ENCODE data around the gene GPC3.

GPC3 gene

DNA sequence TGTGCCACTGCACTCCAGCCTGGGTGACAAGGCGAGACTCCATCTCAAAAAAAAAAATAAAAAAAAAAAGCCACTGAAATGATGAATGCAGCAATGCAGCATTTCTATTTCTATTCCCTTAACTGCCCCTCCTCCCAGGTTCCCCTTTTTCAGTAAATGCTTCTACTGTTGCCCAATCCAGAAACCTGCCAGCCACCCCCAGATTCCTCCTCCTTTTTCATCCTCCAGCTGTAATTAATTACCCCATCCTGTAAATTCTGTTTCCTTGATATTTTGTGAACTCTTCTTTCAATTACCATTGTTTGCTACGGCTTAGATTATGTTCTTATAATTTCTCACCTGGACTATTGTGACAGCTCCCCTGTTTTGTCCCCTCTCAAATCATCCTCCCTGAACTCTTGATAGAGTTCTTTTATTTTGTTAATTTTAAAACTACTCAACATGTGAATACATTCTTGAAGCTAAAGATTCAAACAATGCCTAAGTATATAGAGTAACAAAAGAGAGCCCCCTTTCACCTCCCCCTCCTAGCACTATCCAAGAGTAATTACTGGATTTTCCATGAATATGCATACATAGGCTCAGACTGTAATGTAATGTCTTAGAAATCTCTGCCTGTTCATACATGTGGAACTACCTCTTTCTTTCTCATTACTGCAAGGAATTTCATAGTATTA lies 429.5 kb downstream of the GPC3 start:
- DNase-seq (ENCODE audit: low read depth, low spot score) = no peak
- no peaks in the 10 kb centered on the region for H3K27me3 ChIP-seq (ENCODE audit: insufficient read depth, insufficient read length)
- H3K4me1 ChIP-seq (ENCODE audit: insufficient read depth, insufficient read length) = no peaks in the 10 kb centered on the region
- H3K9me3 ChIP-seq (ENCODE audit: insufficient read depth, low read length) = peaks cover 7% of the 10 kb centered on the region; the same call in 1 of the 2 replicates
- no peak for TF ChIP-seq SUZ12 (IDR thresholded peaks at IDR 0.05; ENCODE audit: extremely low read depth, insufficient read depth, insufficient read length)
- TF ChIP-seq ZNF274 (IDR thresholded peaks at IDR 0.05; ENCODE audit: low read depth, low read length) = no peak
- TF ChIP-seq YY1 (IDR thresholded peaks at IDR 0.05; ENCODE audit: insufficient read depth, insufficient read length) = no peak
- H3K9ac ChIP-seq (ENCODE audit: insufficient read length, low read depth) = no peak overlapping the region
- no peaks in the 10 kb centered on the region for H3K36me3 ChIP-seq (ENCODE audit: insufficient read depth, insufficient read length, low read length)
- no peak overlapping the region for H3K4me3 ChIP-seq (ENCODE audit: insufficient read length, low read depth)

DNA sequence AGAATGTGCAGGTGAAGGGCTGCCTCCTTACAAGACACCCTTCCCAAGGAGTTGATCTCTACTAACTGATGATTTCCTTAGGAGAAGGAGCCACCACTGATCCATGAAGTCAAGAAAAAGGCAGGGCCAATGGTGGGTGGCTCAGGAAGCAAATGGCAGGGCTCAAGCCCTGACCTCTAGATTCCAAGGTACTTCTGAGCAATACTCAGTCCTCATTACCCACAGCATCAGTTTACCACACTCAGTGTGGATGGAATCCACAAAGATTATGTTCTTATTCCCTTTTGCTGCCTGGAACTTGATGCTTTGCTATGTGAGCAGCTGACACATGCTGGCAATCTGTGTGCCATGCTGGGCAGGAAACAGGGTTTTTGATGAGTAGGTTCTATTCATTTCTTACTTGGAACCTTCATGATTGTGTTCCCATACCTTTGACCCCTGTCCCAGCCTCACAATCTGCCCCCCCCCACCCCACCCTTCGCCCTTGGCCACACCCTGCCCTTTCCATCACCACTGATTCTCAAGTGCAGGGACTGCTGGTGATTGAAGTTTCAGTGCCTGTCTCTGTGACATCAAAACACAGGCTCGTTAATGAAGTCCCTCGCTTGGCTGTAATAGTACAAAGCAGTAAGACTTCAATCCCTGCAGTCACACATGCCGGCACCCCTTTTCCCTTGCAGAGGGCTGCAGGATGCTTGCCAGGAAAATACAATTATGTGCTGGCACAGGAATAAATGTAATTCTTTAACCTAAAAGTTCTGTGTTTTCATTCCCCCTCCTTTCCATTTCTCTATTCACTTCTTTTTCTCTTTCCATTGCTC lies 434.5 kb downstream of the GPC3 start:
- no peaks in the 10 kb centered on the region for H3K27me3 ChIP-seq (ENCODE audit: insufficient read depth, insufficient read length)
- no peak for DNase-seq (ENCODE audit: low read depth, low spot score)
- peaks cover 7% of the 10 kb centered on the region; the same call in 1 of the 2 replicates for H3K9me3 ChIP-seq (ENCODE audit: insufficient read depth, low read length)
- no peak overlapping the region for H3K4me3 ChIP-seq (ENCODE audit: insufficient read length, low read depth)
- no peaks in the 10 kb centered on the region for H3K4me1 ChIP-seq (ENCODE audit: insufficient read depth, insufficient read length)
- TF ChIP-seq SUZ12 (IDR thresholded peaks at IDR 0.05; ENCODE audit: extremely low read depth, insufficient read depth, insufficient read length) (no peak), ZNF274 (IDR thresholded peaks at IDR 0.05; ENCODE audit: low read depth, low read length) (no peak), YY1 (IDR thresholded peaks at IDR 0.05; ENCODE audit: insufficient read depth, insufficient read length) (no peak)
- no peaks in the 10 kb centered on the region for H3K36me3 ChIP-seq (ENCODE audit: insufficient read depth, insufficient read length, low read length)
- no peak overlapping the region for H3K9ac ChIP-seq (ENCODE audit: insufficient read length, low read depth)

DNA sequence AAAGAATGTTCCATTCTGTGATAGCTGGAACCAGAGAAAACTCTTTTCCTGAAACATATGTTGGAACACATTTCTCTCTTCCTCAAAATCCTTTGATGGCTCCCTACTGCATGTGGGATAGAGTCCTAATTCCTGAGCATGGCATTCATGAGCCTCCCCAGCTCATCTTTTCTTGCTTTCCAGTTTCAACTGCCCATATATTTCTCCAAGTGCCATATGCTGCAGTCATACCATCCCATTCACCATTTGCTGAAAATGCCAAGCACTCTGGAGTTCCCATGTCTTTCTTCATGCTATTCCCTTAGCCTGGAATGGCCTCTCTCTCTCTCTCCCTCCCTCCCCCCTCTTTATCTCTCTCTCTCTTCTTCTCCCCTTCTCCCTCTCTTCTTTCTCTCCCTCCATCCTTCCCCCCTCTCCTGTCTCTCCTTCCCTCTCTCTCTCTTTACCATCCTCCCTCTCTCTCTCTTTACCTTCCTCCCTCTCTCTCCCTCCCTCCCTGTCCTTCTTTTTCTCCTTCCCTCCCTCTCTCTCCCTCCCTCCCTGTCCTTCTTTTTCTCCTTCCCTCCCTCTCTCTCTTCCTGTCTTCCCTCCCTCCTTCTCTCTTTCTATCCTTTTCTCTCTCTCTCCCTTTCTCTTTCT lies 436.0 kb downstream of the GPC3 start:
- H3K4me1 ChIP-seq (ENCODE audit: insufficient read depth, insufficient read length) = no peaks in the 10 kb centered on the region
- TF ChIP-seq ZNF274 (IDR thresholded peaks at IDR 0.05; ENCODE audit: low read depth, low read length) (no peak), YY1 (IDR thresholded peaks at IDR 0.05; ENCODE audit: insufficient read depth, insufficient read length) (no peak), SUZ12 (IDR thresholded peaks at IDR 0.05; ENCODE audit: extremely low read depth, insufficient read depth, insufficient read length) (no peak)
- no peaks in the 10 kb centered on the region for H3K27me3 ChIP-seq (ENCODE audit: insufficient read depth, insufficient read length)
- H3K9ac ChIP-seq (ENCODE audit: insufficient read length, low read depth) = no peak overlapping the region
- H3K9me3 ChIP-seq (ENCODE audit: insufficient read depth, low read length) = no peaks in the 10 kb centered on the region
- H3K36me3 ChIP-seq (ENCODE audit: insufficient read depth, insufficient read length, low read length) = no peaks in the 10 kb centered on the region
- DNase-seq (ENCODE audit: low read depth, low spot score) = no peak
- H3K4me3 ChIP-seq (ENCODE audit: insufficient read length, low read depth) = no peak overlapping the region

DNA sequence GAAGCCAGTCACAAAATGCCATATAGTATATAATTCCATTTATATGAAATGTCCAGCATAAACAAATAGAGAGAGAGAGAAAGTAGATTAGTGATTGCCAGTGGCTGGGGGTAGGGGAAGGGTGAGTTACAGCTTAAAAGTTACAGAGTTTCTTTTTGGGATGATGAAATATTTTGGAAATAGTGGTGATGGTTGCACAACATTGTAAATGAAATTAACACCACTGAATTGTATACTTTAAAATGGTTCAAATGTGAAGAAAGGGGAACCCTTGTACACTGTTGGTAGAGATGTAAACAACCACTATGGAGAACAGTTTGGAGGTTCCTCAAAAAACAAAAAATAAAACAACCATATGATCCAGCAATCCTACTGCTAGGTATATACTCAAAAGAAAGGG lies 439.0 kb downstream of the GPC3 start:
- no peaks in the 10 kb centered on the region for H3K9me3 ChIP-seq (ENCODE audit: insufficient read depth, low read length)
- DNase-seq (ENCODE audit: low read depth, low spot score) = no peak
- H3K36me3 ChIP-seq (ENCODE audit: insufficient read depth, insufficient read length, low read length) = no peaks in the 10 kb centered on the region
- H3K9ac ChIP-seq (ENCODE audit: insufficient read length, low read depth) = no peak overlapping the region
- no peaks in the 10 kb centered on the region for H3K4me1 ChIP-seq (ENCODE audit: insufficient read depth, insufficient read length)
- TF ChIP-seq SUZ12 (IDR thresholded peaks at IDR 0.05; ENCODE audit: extremely low read depth, insufficient read depth, insufficient read length) (no peak), YY1 (IDR thresholded peaks at IDR 0.05; ENCODE audit: insufficient read depth, insufficient read length) (no peak), ZNF274 (IDR thresholded peaks at IDR 0.05; ENCODE audit: low read depth, low read length) (no peak)
- H3K4me3 ChIP-seq (ENCODE audit: insufficient read length, low read depth) = no peak overlapping the region
- H3K27me3 ChIP-seq (ENCODE audit: insufficient read depth, insufficient read length) = no peaks in the 10 kb centered on the region

DNA sequence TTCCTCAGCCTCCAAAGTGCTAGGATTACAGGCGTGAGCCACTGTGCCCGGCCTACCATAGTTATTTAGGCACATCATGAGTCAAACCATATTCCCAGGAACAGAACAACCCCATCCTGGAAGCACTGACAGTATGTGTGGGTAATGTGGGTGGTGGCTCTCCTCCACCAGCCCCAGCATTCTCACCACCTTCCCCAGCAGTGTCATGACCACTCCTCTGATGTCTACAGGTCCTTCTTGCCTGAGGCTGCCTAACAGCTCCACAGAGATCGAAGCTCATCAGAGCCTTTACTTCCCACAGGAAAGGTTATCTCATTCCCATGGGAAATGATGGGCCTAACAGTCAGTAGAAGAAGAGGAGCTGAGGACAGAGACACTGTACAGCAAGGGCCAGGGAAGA lies 440.6 kb downstream of the GPC3 start:
- Histone ChIP-seq H3K36me3 (ENCODE audit: insufficient read depth, insufficient read length, low read length) (no peaks in the 10 kb centered on the region), H3K27me3 (ENCODE audit: insufficient read depth, insufficient read length) (no peaks in the 10 kb centered on the region), H3K4me3 (ENCODE audit: insufficient read length, low read depth) (no peak overlapping the region), H3K9me3 (ENCODE audit: insufficient read depth, low read length) (no peaks in the 10 kb centered on the region), H3K9ac (ENCODE audit: insufficient read length, low read depth) (no peak overlapping the region), H3K4me1 (ENCODE audit: insufficient read depth, insufficient read length) (no peaks in the 10 kb centered on the region)
- no peak for DNase-seq (ENCODE audit: low read depth, low spot score)
- TF ChIP-seq SUZ12 (IDR thresholded peaks at IDR 0.05; ENCODE audit: extremely low read depth, insufficient read depth, insufficient read length) (no peak), YY1 (IDR thresholded peaks at IDR 0.05; ENCODE audit: insufficient read depth, insufficient read length) (no peak), ZNF274 (IDR thresholded peaks at IDR 0.05; ENCODE audit: low read depth, low read length) (no peak)

DNA sequence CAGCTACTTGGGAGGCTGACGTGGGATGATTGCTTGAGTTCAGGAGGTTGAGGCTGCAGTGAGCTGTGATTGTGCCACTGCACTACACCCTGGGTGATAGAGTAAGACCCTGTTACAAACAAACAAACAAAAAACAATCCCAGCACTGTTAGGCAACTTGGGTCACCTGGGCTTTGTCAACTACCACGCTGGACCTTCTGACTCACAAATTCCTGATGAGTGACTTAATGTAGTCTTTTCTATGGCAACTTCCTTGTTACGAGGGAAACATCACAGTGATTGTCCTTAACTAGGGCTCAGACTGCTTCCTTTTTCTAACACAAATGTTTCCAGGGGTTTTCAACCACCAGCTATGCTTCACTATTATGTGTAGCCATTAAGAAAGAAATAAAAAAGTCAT lies 441.3 kb downstream of the GPC3 start:
- Histone ChIP-seq H3K9ac (ENCODE audit: insufficient read length, low read depth) (no peak overlapping the region), H3K36me3 (ENCODE audit: insufficient read depth, insufficient read length, low read length) (no peaks in the 10 kb centered on the region), H3K27me3 (ENCODE audit: insufficient read depth, insufficient read length) (no peaks in the 10 kb centered on the region), H3K9me3 (ENCODE audit: insufficient read depth, low read length) (no peaks in the 10 kb centered on the region), H3K4me1 (ENCODE audit: insufficient read depth, insufficient read length) (no peaks in the 10 kb centered on the region), H3K4me3 (ENCODE audit: insufficient read length, low read depth) (no peak overlapping the region)
- DNase-seq (ENCODE audit: low read depth, low spot score) = no peak
- TF ChIP-seq YY1 (IDR thresholded peaks at IDR 0.05; ENCODE audit: insufficient read depth, insufficient read length) (no peak), SUZ12 (IDR thresholded peaks at IDR 0.05; ENCODE audit: extremely low read depth, insufficient read depth, insufficient read length) (no peak), ZNF274 (IDR thresholded peaks at IDR 0.05; ENCODE audit: low read depth, low read length) (no peak)

DNA sequence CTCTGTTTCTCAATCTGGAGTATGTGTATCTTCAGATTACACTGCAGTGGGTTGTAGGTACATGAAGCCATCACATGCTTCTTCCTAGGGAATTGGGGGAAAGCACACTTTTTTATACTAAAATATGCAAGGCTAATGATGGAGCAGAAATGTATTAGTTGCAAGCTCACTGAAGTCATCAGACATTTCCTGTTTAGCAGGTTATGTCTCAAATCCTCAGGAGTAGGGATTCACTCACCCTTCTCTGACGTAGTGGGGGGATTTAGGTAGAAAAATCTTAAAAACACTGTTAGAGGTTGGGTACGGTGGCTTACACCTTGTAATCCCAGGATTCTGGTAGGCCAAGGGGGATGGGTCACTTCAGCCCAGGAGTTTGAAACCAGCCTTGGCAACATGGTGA lies 441.7 kb downstream of the GPC3 start:
- H3K4me1 ChIP-seq (ENCODE audit: insufficient read depth, insufficient read length) = no peaks in the 10 kb centered on the region
- no peak overlapping the region for H3K9ac ChIP-seq (ENCODE audit: insufficient read length, low read depth)
- no peaks in the 10 kb centered on the region for H3K27me3 ChIP-seq (ENCODE audit: insufficient read depth, insufficient read length)
- no peak overlapping the region for H3K4me3 ChIP-seq (ENCODE audit: insufficient read length, low read depth)
- H3K9me3 ChIP-seq (ENCODE audit: insufficient read depth, low read length) = no peaks in the 10 kb centered on the region
- TF ChIP-seq ZNF274 (IDR thresholded peaks at IDR 0.05; ENCODE audit: low read depth, low read length) (no peak), YY1 (IDR thresholded peaks at IDR 0.05; ENCODE audit: insufficient read depth, insufficient read length) (no peak), SUZ12 (IDR thresholded peaks at IDR 0.05; ENCODE audit: extremely low read depth, insufficient read depth, insufficient read length) (no peak)
- H3K36me3 ChIP-seq (ENCODE audit: insufficient read depth, insufficient read length, low read length) = no peaks in the 10 kb centered on the region
- no peak for DNase-seq (ENCODE audit: low read depth, low spot score)
